Fibroblast of gingiva (primary cell): ENCODE results near the gene ACAA1.
"Not testable (repeated sequence)": the region's sequence is repeated elsewhere in the genome, so short reads cannot be mapped to it uniquely, and the experiment has no call there.

Source experiments
- DNase-seq: peaks from one replicate; pipeline ENCODE4 v3.0.0-alpha.2; 2011; ENCODE audit warnings: low read depth

Gene ACAA1

DNA sequence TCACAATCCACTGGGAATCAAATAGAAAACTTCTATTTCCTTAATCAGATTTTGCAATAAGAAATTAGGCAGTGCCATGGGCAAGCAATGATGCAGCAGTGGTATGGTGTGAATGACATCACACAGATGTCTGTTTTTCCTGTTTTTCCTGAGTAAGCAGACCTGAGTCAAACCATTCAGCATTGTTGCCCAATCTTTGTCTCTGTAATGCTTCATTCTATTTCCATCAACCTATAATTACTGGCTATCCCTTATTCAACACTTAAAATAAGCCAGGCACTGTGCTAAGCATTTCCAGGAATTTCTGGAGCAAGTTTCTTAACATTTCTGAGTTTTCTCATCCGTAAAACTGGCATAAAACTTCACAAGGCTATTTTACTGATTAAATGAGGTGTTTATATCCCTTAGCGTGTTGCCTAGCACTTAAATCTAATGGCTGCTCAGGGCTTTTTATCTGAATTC, 17.1 kb upstream of the ACAA1 start:
- peak; percentile 86 for DNase-seq

DNA sequence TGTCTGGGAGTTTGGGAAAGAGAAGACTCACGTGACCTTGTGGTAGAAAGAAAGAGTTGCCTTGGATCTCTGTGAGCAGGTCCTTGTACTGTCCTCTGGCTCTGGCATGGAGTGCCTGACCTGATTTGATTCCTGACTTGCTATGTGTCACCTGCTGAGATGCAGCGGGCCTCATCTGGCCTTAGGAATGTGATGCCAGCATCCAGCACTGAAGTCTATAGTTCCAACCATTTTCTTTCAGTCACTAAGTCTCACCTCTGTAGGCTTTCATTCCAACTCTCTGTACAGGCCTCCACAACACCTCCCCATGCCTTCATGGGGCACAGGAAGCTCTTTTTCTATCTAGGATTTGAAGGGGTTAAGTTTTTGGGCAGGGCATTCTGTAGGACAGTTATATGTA, 16.3 kb upstream of the ACAA1 start:
- DNase-seq, result no peak

DNA sequence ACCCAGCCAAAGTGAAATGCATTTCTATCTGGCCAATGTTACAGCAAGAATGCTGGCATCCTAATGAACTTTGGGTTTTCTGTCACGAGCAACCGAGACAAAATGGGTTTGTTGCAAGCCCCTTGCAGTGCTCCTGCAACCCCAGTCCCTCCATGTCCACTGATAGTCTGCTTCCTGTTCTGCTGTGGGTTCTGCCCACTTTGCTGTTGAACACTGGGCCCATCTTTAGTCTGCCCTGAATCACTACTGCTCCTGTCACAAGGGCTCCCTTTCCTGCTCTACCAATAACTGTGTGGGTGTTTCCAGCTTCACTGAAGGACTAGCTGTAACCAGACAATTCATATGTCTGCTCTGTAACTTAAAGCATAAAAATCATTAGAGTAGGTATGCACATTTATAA, 15.7 kb upstream of the ACAA1 start:
- DNase-seq, result no peak

DNA sequence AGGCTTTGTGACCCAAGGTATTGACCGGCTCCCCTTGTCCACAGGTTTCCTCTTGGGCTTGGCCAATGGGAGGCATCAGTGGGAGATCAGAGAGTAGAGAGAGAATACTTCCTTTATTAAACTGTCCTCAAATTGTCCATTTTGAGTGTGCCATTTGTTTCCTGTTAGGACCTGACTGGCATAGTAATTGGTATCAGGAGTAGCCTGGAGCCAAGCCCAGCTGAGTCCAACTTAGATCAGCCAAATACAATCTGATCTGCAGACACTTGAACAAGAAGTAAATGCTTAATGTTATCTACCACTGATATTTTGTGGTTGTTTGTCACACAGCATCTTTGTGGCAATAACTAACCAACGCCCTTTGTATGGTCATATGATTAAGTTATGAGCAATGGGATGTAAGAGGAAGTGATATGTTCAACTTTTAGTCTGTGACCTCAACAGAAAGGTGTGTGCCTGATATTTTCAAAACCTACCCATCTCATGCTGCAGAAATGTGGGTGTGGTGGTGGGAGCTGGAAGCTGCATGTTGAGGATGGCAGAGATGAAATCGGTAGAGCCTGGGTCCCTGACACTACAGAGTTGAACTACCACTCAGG, 14.8 kb upstream of the ACAA1 start:
- DNase-seq, result no peak

DNA sequence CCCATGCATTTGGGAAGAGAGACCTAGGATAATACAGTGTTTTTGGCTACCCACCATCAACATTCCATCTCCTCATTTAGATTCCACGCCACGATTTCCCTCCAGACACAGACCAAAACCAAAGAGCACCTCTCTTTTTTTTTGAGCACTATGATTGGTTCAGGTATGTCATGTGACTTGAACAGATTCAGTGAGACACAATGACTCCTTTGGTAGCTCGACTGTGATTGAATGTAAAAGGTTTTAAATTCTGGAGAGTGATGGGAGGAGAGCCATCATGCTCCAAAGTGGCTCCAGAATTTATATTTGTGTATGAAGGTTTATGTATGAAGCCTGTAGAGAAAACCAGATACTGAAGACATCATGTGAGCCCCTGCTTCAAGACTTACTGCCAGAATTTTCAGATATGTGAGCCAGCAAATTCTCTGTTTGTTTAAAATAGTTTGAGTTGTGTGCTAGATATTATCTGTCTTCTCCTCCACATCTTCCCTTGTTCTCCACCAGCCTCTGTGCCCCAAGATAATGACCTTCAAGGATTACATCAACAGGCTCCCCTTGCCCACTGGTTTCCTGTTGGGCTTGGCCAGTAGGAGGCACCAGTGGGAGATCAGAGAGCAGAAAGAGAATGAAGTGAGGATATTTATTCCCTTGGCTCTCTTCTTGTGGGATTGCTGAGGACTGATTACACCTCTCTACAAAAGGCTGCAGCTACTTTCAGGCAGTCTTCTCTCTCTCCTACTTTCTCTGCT, 14.0 kb upstream of the ACAA1 start:
- no peak for DNase-seq

DNA sequence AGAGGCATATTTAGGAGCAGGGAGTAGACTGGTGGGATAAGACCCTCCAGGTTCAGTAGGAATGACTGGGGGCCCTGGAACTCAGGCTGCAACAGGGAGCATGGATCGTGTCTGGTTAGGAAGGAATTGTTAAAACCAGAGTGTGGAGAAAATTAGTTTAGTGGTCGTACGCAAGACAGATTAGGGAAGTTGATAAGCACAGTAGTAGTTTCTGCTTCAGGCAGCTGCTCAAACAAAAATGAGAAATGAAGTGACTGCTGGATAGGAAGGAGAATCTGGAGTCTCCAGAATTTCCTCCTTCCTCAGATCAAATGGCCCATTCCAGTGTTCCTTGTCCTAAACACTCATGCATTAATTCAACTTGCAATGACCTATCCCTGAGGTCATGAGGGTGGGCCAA, 12.8 kb upstream of the ACAA1 start:
- no peak for DNase-seq

DNA sequence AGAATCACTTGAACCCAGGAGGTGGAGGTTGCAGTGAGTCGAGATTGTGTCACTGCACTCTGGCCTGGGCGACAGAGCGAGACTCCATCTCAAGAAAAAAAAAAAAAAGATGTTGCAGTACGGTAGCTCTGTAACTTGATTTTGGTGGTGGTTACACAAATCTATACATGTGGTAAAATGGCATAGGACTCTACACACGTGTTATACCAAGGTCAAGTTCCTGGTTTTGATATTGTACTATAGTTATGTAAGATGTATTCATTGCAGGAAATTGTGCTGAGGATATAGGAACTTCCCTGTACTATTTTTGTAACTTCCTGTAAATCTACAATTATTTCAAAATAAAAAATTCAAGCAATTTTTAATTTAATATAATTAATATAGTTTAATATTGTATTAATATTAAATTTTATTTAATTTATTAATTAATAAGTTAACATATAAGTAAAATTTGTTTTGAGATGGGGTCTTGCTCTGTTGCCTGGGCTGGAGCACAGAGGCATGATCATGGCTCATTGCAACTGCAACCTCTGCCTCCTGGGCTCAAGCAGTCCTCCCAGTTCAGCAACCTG, 11.5 kb upstream of the ACAA1 start:
- no peak for DNase-seq

DNA sequence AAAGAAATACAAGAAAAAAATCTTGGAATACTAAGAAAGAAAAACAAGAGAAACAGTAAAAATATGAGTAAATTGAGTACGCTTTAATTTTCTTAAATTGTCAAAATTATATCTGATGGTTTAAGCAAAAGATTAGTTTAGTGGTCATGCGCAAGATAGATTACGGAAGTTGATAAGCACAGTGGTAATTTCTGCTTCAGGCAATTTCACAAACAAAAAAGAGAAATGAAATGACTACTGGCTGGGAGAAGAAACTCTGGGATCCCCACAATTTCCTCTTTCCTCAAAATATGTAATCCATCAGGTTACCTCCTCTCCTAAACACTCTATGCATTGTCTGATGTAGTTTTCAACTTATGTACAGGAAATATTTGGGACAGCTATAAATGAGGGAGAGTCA, 10.5 kb upstream of the ACAA1 start:
- DNase-seq, result no peak

DNA sequence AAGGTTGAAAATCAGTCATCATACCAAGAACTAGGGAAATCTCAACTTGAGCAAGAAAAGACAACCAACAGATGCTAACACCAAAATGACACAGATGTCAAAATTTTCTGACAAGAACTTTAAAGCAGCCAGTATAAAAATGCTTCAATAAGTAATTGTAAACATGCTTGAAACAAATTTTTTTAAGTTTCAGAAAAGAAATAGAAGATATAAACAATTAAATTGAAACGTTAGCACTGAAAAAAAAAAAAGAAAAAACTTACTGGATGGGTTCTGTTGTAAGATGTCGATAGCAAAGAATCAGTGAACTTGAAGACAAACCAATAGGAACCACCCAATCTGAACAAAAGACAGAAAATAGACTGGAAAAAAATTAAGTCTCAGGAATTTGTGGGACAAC, 9.6 kb upstream of the ACAA1 start:
- no peak for DNase-seq

DNA sequence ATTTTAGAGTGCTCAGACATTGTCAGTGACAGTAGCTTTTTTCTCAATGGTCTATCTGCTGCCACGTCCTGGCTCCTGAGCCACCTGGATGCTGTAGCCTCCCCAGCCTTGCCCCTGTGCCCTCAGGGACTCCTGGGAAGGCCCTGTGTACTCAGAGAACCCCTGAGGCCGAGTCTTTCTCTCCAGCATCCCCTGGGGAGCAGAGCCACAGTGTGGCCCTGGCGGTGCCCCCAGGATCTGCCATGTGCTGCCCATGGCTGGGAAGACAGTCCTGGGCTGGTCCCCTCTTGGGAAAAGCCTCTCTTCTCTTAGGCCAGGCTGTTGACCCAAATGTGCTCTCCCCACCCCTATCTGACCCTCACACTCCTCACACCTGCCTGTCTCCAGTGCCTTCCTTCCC, 6.6 kb upstream of the ACAA1 start:
- no peak for DNase-seq

DNA sequence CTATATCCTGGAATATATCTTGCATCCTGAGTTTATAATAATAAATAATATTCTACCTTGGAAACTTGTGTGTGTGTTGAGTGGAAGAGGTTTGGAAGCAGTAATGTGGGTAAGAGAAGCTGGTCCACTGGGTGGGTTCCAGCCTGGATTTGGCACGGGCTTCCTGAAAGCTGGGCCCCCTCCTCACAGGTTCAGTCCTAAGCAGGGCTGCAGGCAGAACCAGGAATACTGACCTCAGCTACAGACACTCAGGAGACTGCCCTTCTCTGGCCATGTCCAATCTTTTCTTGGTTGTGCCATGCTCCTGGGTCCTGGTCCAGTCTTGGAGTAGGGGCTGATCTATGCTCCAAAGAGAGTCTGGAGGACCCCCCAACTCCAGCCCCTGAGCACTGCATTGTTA, 6.0 kb upstream of the ACAA1 start:
- DNase-seq, result no peak

DNA sequence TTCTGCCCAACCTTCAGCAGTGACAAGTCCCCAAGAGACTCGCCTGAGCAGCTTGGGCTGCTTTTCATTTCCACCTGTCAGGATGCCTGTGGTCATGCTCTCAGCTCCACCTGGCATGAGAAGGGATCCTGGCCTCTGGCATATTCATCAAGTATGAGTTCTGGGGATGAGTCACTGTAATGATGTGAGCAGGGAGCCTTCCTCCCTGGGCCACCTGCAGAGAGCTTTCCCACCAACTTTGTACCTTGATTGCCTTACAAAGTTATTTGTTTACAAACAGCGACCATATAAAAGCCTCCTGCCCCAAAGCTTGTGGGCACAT, 5.0 kb upstream of the ACAA1 start:
- DNase-seq, result no peak

DNA sequence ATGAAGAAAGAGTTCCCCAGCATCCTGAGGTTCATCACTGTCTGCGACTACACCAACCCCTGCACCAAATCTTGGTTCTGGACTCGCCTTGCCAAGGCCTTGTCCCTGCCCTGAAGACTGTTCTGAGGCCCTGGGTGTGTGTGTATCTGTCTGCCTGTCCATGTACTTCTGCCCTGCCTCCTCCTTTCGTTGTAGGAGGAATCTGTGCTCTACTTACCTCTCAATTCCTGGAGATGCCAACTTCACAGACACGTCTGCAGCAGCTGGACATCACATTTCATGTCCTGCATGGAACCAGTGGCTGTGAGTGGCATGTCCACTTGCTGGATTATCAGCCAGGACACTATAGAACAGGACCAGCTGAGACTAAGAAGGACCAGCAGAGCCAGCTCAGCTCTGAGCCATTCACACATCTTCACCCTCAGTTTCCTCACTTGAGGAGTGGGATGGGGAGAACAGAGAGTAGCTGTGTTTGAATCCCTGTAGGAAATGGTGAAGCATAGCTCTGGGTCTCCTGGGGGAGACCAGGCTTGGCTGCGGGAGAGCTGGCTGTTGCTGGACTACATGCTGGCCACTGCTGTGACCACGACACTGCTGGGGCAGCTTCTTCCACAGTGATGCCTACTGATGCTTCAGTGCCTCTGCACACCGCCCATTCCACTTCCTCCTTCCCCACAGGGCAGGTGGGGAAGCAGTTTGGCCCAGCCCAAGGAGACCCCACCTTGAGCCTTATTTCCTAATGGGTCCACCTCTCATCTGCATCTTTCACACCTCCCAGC, 4.4 kb upstream of the ACAA1 start:
- DNase-seq, result no peak

DNA sequence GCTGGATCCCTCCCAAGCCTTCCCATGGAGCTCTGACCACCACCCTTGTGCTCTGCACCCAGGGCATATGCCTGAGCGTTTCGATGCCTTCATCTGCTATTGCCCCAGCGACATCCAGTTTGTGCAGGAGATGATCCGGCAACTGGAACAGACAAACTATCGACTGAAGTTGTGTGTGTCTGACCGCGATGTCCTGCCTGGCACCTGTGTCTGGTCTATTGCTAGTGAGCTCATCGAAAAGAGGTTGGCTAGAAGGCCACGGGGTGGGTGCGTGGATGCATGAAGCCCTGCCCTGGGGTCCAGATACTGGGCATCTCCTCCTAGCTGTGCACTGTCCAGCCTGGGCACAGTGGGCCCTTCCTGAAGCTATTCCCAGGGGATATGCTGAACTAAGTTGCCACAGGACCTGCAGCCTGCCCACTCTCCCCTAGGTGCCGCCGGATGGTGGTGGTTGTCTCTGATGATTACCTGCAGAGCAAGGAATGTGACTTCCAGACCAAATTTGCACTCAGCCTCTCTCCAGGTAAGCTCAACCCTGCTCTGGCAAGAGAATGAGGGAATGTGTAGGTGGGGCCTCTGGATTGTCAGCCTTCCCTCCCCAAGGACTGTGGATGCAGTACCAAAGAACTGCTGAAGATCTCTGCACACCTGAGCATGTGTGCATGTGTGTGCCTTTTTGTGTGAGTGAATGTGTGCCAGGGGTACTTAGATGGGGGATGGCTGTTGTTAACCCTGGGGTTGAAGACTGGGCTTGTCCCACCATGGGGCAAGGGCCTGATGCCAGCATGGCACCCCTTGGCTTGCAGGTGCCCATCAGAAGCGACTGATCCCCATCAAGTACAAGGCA, 3.6 kb upstream of the ACAA1 start:
- no peak for DNase-seq

DNA sequence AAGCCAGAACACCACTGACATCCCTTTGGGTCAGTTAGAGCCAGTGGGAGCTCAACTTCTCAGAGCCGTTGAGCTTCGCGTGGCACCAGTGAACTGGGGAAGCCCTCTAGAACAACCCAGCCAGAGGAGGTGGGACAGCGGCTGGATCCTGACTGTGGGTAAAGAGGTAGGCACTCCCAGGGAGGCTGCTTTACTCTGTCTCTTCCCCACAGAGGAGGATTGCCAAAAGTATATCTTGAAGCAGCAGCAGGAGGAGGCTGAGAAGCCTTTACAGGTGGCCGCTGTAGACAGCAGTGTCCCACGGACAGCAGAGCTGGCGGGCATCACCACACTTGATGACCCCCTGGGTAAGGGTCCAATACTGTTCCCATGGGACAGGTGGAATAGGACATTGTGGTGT, 2.7 kb upstream of the ACAA1 start:
- no peak for DNase-seq

DNA sequence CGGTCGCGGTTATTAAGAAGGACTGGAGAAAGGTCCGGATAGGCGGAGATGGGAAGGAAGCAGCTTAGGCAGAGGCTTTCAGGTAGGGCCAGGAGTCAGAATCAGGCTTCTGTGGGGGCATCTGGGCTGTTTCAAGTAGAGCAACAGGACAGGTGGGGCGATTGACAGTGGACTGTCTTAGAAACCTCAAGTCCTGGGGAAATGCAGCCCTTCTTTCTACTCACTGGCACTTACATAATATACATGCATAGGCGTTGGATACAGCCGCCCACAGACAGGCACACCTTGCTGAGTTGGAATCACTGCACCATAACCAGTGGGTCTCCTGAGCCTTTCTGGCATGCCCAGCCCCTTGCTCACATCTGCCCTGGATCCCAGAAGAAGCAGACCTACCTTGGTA, 2.3 kb upstream of the ACAA1 start:
- DNase-seq, result no peak

DNA sequence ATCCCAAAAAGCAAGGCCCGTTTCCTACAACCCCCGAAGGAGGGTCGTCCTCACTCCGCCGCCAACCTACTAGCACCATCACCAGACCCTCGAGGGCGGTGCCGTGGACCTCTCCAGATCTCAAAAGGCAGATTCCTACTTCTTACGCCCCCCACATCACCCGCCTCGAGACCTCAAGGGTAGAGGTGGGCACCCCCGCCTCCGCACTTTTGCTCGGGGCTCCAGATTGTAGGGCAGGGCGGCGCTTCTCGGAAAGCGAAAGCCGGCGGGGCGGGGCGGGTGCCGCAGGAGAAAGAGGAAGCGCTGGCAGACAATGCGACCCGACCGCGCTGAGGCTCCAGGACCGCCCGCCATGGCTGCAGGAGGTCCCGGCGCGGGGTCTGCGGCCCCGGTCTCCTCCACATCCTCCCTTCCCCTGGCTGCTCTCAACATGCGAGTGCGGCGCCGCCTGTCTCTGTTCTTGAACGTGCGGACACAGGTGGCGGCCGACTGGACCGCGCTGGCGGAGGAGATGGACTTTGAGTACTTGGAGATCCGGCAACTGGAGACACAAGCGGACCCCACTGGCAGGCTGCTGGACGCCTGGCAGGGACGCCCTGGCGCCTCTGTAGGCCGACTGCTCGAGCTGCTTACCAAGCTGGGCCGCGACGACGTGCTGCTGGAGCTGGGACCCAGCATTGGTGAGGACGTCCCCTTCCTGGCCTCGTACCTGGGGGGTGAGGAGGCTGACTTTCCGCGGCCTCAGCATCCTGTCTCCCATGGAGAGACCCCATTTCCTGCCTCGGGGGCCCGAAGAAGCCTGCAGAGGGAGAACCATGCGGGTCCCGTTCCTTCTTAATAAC, 1.6 kb upstream of the ACAA1 start, which contains the start of gene MYD88:
Gene MYD88 (plus strand): TSS at position 313 of the 842 bp plus-strand sequence. CDS start 40 bp downstream, at position 353.
- DNase-seq, result peak; percentile 63

DNA sequence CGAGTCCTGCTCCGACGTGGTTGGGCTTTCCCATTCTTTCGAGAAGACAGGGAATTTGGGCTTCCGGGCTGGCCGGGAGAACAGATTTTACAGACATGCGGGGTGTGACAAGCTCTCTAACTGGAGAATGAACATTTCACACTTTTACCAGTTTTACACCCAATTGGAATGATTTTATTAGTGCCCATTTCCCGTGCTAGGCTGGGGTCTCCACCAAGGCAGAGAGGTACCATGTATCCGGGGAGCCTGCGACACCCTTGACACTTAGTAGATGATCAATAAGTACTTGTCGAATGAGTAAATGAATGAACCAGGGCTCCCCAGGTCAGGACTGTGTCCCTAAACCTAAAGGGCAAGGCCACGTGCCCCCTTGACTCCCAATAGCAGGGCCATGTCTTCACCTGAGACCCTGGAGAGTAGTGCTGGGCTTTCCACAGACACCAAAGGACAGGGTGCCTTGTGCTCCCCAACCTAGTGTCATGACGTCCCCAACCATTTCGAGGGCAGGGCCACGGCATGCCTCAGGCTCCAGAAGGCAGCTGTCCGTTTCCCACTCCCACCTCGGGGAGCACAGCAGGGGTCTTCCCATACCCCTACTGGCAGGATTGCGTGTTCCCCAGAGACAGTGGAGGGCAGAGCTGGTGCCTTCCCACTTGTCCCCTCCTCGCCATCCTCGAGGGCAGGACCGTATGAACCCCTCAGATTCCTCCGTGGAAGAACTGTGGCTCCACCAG, 855 bp upstream of the ACAA1 start:
- no peak for DNase-seq

DNA sequence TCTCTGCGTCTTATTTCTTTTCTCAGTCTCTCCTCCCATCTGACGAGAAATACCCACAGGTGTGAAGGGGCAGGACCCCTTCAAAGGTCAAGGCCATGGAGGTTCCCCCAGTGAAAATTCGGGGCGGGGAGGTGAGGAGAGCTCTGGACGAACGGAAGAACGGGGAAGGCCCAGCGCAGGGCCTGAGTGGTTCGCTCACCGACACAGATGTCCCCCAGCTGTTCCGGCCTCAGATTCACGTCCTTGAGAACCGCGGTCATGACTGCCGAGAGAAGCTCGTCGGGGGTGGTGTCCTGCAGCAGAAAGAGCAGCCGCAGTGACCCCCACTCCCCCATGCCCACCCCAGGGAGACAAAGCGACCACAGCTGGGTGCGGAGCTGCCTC, 542 bp downstream of the ACAA1 start:
- DNase-seq, result no peak

DNA sequence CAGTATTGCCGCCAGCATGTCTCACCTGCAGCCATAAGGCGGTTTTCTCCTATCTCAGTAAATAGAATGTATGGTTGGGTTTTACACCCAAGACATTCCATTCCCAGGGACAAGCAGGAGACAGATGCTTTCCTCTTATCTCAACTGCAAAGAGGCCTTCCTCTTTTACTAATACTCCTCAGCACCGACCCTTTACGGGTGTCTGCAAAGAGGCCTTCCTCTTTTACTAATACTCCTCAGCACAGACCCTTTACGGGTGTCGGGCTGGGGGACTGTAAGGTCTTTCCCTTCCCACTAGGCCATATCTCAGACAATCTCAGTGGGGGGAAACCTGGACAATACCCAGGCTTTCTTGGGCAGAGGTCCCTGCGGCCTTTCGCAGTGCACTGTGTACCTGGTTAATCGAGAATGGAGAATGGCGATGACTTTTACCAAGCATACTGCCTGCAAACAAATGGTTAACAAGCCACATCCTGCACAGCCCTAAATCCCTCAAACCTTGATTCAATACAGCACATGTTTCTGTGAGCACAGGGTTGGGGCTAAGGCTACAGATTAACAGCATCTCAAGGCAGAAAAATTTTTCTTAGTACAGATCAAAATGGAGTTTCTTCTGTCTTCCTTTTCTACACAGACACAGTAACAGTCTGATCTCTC, 1.2 kb downstream of the ACAA1 start:
- not testable (repeated sequence) for DNase-seq
